Calu3 (cell line): ENCODE measurements around the gene ZNF444. TPM values are rescaled to one million over a fixed set of nuclear protein-coding genes. Genes with fewer than 3 reads are reported as not detected.
"Not testable (repeated sequence)": the region's sequence is repeated elsewhere in the genome, so short reads cannot be mapped to it uniquely, and the experiment has no call there.

Experiments used
- BruUV-seq: library from RNA; stranded (reverse); fragments of 400-500 nt; replicated peaks from 2 replicates; lab custom pipeline; 2021; lab: Mats Ljungman, UMichigan
- CTCF ChIA-PET: fragments of 300-600 bp; sonication (Branson Sonifier 250); formaldehyde crosslinking; loops from one replicate; lab custom pipeline; 2022; ENCODE audit warnings: antibody characterized with exemption; lab: Charles Lee
- DNase-seq: peaks from one replicate; pipeline ENCODE4 v3.0.0; 2022
- H3K27ac Mint-ChIP-seq: one replicate; pipeline ENCODE4 v1.8.0; 2022; ENCODE audit warnings: mixed read lengths; ENCODE audit not compliant: unreplicated experiment
- H3K27me3 Mint-ChIP-seq: one replicate; pipeline ENCODE4 v1.8.0; 2022; ENCODE audit warnings: mixed read lengths; ENCODE audit not compliant: unreplicated experiment
- H3K36me3 Mint-ChIP-seq: one replicate; pipeline ENCODE4 v1.8.0; 2022; ENCODE audit warnings: mild to moderate bottlenecking, moderate library complexity, mixed read lengths; ENCODE audit not compliant: insufficient read depth, unreplicated experiment
- H3K4me1 Mint-ChIP-seq: one replicate; pipeline ENCODE4 v1.8.0; 2022; ENCODE audit warnings: mild to moderate bottlenecking, low read depth, mixed read lengths; ENCODE audit not compliant: unreplicated experiment
- H3K4me3 Mint-ChIP-seq: one replicate; pipeline ENCODE4 v1.8.0; 2022; ENCODE audit warnings: mild to moderate bottlenecking, low read depth, moderate library complexity, mixed read lengths; ENCODE audit not compliant: unreplicated experiment
- H3K9me3 Mint-ChIP-seq: one replicate; pipeline ENCODE4 v1.8.0; 2022; ENCODE audit warnings: low read depth, mixed read lengths; ENCODE audit not compliant: unreplicated experiment
- CTCF ChIP-seq: fragments of 200-600 bp; IDR thresholded peaks from one replicate; pipeline ENCODE4 v1.8.0; 2022; ENCODE audit warnings: antibody characterized with exemption; ENCODE audit not compliant: unreplicated experiment
- intact Hi-C: fragments of 100-400 bp; cut with micrococcal nuclease; formaldehyde crosslinking; loops from one replicate; pipeline ENCODE4 v1.10.0; 2022; ENCODE audit not compliant: unreplicated experiment
- total RNA-seq: library from RNA; stranded (reverse); gene quantifications from 2 replicates; pipeline ENCODE4 v1.2.3, GENCODE V29; 2022

ZNF444 gene
- total RNA-seq, 1 experiment from 2014 or later: 78.6 TPM

- H3K27ac Mint-ChIP-seq: no peak overlapping the region
- no peak overlapping the region for H3K4me3 Mint-ChIP-seq
- intact Hi-C loops: loop anchor here (10.0 kb wide), 1 partner anchor 161 kb away; no protein-coding TSS in a partner anchor
- DNase-seq: no peak
- peaks cover 56% of the 10 kb centered on the region for H3K27me3 Mint-ChIP-seq
- peaks cover 4% of the 10 kb centered on the region for H3K36me3 Mint-ChIP-seq
- BruUV-seq: no TSS peak
- peaks cover 11% of the 10 kb centered on the region for H3K4me1 Mint-ChIP-seq
- CTCF ChIA-PET: interaction anchor here (0.6 kb wide), 1 partner anchor 141 kb away, joined by 4 read pairs; no protein-coding TSS in a partner anchor
- H3K9me3 Mint-ChIP-seq: no peaks in the 10 kb centered on the region
- no peak for TF ChIP-seq CTCF
Measured at GRCh38 chr19:56174086-56174485, 33.0 kb downstream of the ZNF444 start.

GRCh38 chr19:56174550-56174949, 33.5 kb downstream of the ZNF444 start:
- Mint-ChIP-seq H3K9me3 (no peaks in the 10 kb centered on the region), H3K4me1 (peaks cover 11% of the 10 kb centered on the region), H3K36me3 (peaks cover 4% of the 10 kb centered on the region), H3K27me3 (peaks cover 56% of the 10 kb centered on the region), H3K27ac (no peak overlapping the region), H3K4me3 (no peak overlapping the region)
- no TSS peak for BruUV-seq
- CTCF ChIA-PET: interaction anchor here (0.6 kb wide), 1 partner anchor 141 kb away, joined by 4 read pairs; no protein-coding TSS in a partner anchor
- TF ChIP-seq CTCF: no peak
- no peak for DNase-seq
- intact Hi-C loops: loop anchor here (10.0 kb wide), 1 partner anchor 160 kb away; no protein-coding TSS in a partner anchor

- CTCF ChIA-PET, H3K36me3 Mint-ChIP-seq: not testable (repeated sequence)
- peaks cover 56% of the 10 kb centered on the region for H3K27me3 Mint-ChIP-seq
Measured at GRCh38 chr19:56175861-56176307, 34.8 kb downstream of the ZNF444 start, which contains the start of gene GALP. GALP (plus strand) TSS chr19:56176008; CDS start chr19:56177109, 1,101 bp downstream.

GRCh38 chr19:56176310-56176709, 35.2 kb downstream of the ZNF444 start:
- H3K4me3 Mint-ChIP-seq, H3K27ac Mint-ChIP-seq, H3K36me3 Mint-ChIP-seq, H3K4me1 Mint-ChIP-seq, CTCF ChIA-PET, DNase-seq, BruUV-seq, H3K9me3 Mint-ChIP-seq: not testable (repeated sequence)
- intact Hi-C loops: loop anchor here (10.0 kb wide), 1 partner anchor 158 kb away; no protein-coding TSS in a partner anchor
- peaks cover 59% of the 10 kb centered on the region for H3K27me3 Mint-ChIP-seq

More at GRCh38 chr19:56175861-56176307, 34.8 kb downstream of the ZNF444 start, which contains the start of gene GALP:
- DNase-seq, BruUV-seq, H3K9me3 Mint-ChIP-seq, H3K27ac Mint-ChIP-seq, H3K4me1 Mint-ChIP-seq, H3K4me3 Mint-ChIP-seq: not testable (repeated sequence)
- intact Hi-C loops: loop anchor here (10.0 kb wide), 1 partner anchor 159 kb away; no protein-coding TSS in a partner anchor

- Mint-ChIP-seq H3K9me3 (no peaks in the 10 kb centered on the region), H3K4me3 (no peak overlapping the region), H3K36me3 (no peaks in the 10 kb centered on the region), H3K27me3 (peaks cover 65% of the 10 kb centered on the region), H3K4me1 (no peaks in the 10 kb centered on the region), H3K27ac (no peak overlapping the region)
- DNase-seq: no peak
- CTCF ChIA-PET: no interaction called here
- BruUV-seq: no TSS peak
- TF ChIP-seq CTCF: no peak
- intact Hi-C loops: loop anchor here (10.0 kb wide), 1 partner anchor 158 kb away; no protein-coding TSS in a partner anchor
Measured at GRCh38 chr19:56176881-56177280, 35.8 kb downstream of the ZNF444 start.
